OCI-LY3 (cell line): ENCODE measurements around the gene PTPRN2.
"Not testable (repeated sequence)": the region's sequence is repeated elsewhere in the genome, so short reads cannot be mapped to it uniquely, and the experiment has no call there.

Source experiments
- H2AFZ ChIP-seq: fragments of 200-600, 300-600 bp; shearing (Covaris generic); 2 replicates; pipeline ENCODE4 v1.6.0; 2014; ENCODE audit warnings: antibody characterized with exemption, low read depth, low read length
- H3K27ac ChIP-seq: fragments of 200-600, 300-600 bp; sonication (generic); 2 replicates; pipeline ENCODE4 v1.5.1; 2014; ENCODE audit warnings: mild to moderate bottlenecking, low read length, moderate library complexity, mixed read lengths
- H3K27me3 ChIP-seq: fragments of 200-600, 300-600 bp; sonication (generic); 2 replicates; pipeline ENCODE4 v1.6.1; 2014; ENCODE audit warnings: low read depth, low read length, mixed read lengths
- H3K36me3 ChIP-seq: fragments of 200-600, 300-600 bp; sonication (generic); replicated peaks from 2 replicates; pipeline ENCODE3; 2014; ENCODE audit warnings: low read depth, low read length, mixed read lengths
- H3K4me1 ChIP-seq: fragments of 300-600, 200-600 bp; sonication (generic); 2 replicates; pipeline ENCODE4 v1.6.1; 2014; ENCODE audit warnings: low read length, mixed read lengths
- H3K4me2 ChIP-seq: fragments of 200-600, 300-600 bp; sonication (generic); 2 replicates; pipeline ENCODE4 v1.6.1; 2014; ENCODE audit warnings: low read length, mixed read lengths
- H3K4me3 ChIP-seq: fragments of 300-600, 200-600 bp; sonication (generic); 2 replicates; pipeline ENCODE4 v1.5.1; 2014; ENCODE audit warnings: antibody characterized with exemption, mild to moderate bottlenecking, low read length, moderate library complexity
- H3K79me2 ChIP-seq: fragments of 300-600, 200-600 bp; shearing (Covaris generic); 2 replicates; pipeline ENCODE4 v1.6.1; 2014; ENCODE audit warnings: mild to moderate bottlenecking, low read length, mixed read lengths
- H3K9ac ChIP-seq: fragments of 300-600, 200-600 bp; shearing (Covaris generic); 2 replicates; pipeline ENCODE4 v1.6.0; 2014; ENCODE audit warnings: mild to moderate bottlenecking, low read length, moderate library complexity
- H3K9me3 ChIP-seq: fragments of 200-600, 300-600 bp; shearing (Covaris generic); 2 replicates; pipeline ENCODE4 v1.6.1; 2014; ENCODE audit warnings: low read length, mixed read lengths; ENCODE audit not compliant: insufficient read depth
- H4K20me1 ChIP-seq: fragments of 200-600, 300-600 bp; sonication (generic); 2 replicates; pipeline ENCODE4 v1.6.1; 2016; ENCODE audit warnings: low read length, mixed read lengths; ENCODE audit not compliant: insufficient read depth
- EZH2phosphoT487 ChIP-seq: fragments of 200-600 bp; shearing (Covaris generic); IDR thresholded peaks from 2 replicates; pipeline ENCODE4 v1.6.1; 2018; ENCODE audit warnings: antibody characterized with exemption, mixed run types, low read depth
- TF ChIP-seq, protein P1 (sequence below): fragments of 200-600, 300-600 bp; sonication (generic); IDR thresholded peaks from 2 replicates; pipeline ENCODE4 v1.5.1; 2014; ENCODE audit warnings: antibody characterized with exemption, low read length, low read depth

The PTPRN2 gene

DNA sequence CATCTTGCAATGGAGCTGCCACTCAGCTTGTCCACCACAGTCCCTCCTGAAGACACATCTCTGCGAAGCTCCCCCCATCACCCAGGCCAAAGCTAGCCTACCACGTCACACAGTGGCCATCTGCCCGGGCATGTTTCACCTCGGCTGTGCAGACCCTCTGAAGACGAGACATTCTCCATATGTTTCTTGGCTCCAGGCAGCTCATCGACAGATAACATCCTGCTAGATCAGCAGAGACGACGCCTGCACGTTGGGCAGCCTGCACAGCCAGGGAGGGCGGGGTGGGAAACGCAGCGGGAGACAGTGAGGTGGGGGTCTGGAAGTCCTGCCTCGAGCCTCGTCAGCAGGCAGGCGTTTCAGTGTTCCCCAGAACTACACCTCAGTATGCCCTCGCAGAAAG is 53.0 kb downstream of the PTPRN2 start:
- H3K27ac ChIP-seq: no peak overlapping the region
- no peaks in the 10 kb centered on the region for H3K27me3 ChIP-seq

GRCh38 chr7:158534134-158534515 is 53.5 kb downstream of the PTPRN2 start:
- not testable (repeated sequence) for H3K27ac ChIP-seq, H3K4me2 ChIP-seq, H3K27me3 ChIP-seq, H4K20me1 ChIP-seq, H3K9ac ChIP-seq, H3K79me2 ChIP-seq, H3K9me3 ChIP-seq, H3K4me1 ChIP-seq, H2AFZ ChIP-seq, H3K4me3 ChIP-seq, H3K36me3 ChIP-seq

More for the DNA sequence above, 53.0 kb downstream of the PTPRN2 start:
- Histone ChIP-seq H3K4me2 (no peak overlapping the region), H4K20me1 (no peaks in the 10 kb centered on the region), H3K9ac (no peak overlapping the region), H3K4me3 (no peak overlapping the region), H3K9me3 (peaks cover 4% of the 10 kb centered on the region; the same call in 1 of the 2 replicates), H3K36me3 (no peaks in the 10 kb centered on the region), H3K79me2 (no peaks in the 10 kb centered on the region), H2AFZ (no peak overlapping the region), H3K4me1 (no peaks in the 10 kb centered on the region)
- TF ChIP-seq, protein P1, sequence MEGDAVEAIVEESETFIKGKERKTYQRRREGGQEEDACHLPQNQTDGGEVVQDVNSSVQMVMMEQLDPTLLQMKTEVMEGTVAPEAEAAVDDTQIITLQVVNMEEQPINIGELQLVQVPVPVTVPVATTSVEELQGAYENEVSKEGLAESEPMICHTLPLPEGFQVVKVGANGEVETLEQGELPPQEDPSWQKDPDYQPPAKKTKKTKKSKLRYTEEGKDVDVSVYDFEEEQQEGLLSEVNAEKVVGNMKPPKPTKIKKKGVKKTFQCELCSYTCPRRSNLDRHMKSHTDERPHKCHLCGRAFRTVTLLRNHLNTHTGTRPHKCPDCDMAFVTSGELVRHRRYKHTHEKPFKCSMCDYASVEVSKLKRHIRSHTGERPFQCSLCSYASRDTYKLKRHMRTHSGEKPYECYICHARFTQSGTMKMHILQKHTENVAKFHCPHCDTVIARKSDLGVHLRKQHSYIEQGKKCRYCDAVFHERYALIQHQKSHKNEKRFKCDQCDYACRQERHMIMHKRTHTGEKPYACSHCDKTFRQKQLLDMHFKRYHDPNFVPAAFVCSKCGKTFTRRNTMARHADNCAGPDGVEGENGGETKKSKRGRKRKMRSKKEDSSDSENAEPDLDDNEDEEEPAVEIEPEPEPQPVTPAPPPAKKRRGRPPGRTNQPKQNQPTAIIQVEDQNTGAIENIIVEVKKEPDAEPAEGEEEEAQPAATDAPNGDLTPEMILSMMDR: no peak
- TF ChIP-seq EZH2phosphoT487: no peak

- no peak overlapping the region for H2AFZ ChIP-seq
- H3K9me3 ChIP-seq: peaks cover 4% of the 10 kb centered on the region; the same call in 1 of the 2 replicates
- no peaks in the 10 kb centered on the region for H3K27me3 ChIP-seq
- H4K20me1 ChIP-seq: no peaks in the 10 kb centered on the region
- no peak for TF ChIP-seq EZH2phosphoT487
- TF ChIP-seq, protein P1: no peak
- no peak overlapping the region for H3K27ac ChIP-seq
- H3K4me1 ChIP-seq: no peaks in the 10 kb centered on the region
- no peak overlapping the region for H3K9ac ChIP-seq
- no peaks in the 10 kb centered on the region for H3K36me3 ChIP-seq
- no peak overlapping the region for H3K4me3 ChIP-seq
- no peak overlapping the region for H3K4me2 ChIP-seq
- H3K79me2 ChIP-seq: no peaks in the 10 kb centered on the region
Observed at GRCh38 chr7:158533386-158534133, 54.1 kb downstream of the PTPRN2 start.

GRCh38 chr7:158532093-158532627 is 55.5 kb downstream of the PTPRN2 start:
- TF ChIP-seq EZH2phosphoT487: no peak
- TF ChIP-seq, protein P1: no peak
- Histone ChIP-seq H3K4me3 (no peak overlapping the region), H3K9me3 (peaks cover 4% of the 10 kb centered on the region; the same call in 1 of the 2 replicates), H3K9ac (no peak overlapping the region), H3K36me3 (no peaks in the 10 kb centered on the region), H2AFZ (no peak overlapping the region), H3K4me2 (no peak overlapping the region), H3K4me1 (no peaks in the 10 kb centered on the region), H3K27ac (no peak overlapping the region), H3K27me3 (no peaks in the 10 kb centered on the region), H3K79me2 (no peaks in the 10 kb centered on the region), H4K20me1 (no peaks in the 10 kb centered on the region)
